Pancreas (tissue), 10 donors: ENCODE data around the gene ASS1. TPM values are rescaled to one million over a fixed set of nuclear protein-coding genes. Genes with fewer than 3 reads are reported as not detected.

ENCODE experiments used
- ATAC-seq, 4 donors: fragments of 200-7000 bp; cut with Tn5 transposase; one replicate each; pipeline versions ENCODE4 v1.8.0 to v1.9.1; 2020; ENCODE audit warnings: mild to moderate bottlenecking in 4 of 4, moderate library complexity in 4 of 4
- DNase-seq, 6 donors: peaks; one replicate each; pipeline ENCODE4 v3.0.0-alpha.2; 2020
- FAIRE-seq: peaks from 2 replicates; lab custom pipeline; 2012; peaks lifted over from hg19 to GRCh38; lab: Jason Lieb, UNC
- H3K27ac ChIP-seq, 4 donors: fragments of 200-600 bp; sonication (generic); 1 replicate in 3 of 4; 2 replicates in 1 of 4; pipeline versions ENCODE4 v1.5.0 to v1.8.0; 2020
- H3K27me3 ChIP-seq, 4 donors: fragments of 200-600 bp; one replicate each; pipeline ENCODE4 v1.8.0; 2021
- H3K36me3 ChIP-seq, 3 donors: fragments of 200-600 bp; sonication (generic) in 1 of 3; one replicate each; pipeline versions ENCODE4 v1.5.0 to v1.8.0; 2020 to 2021
- H3K4me1 ChIP-seq, 3 donors: fragments of 200-600 bp; one replicate each; pipeline ENCODE4 v1.8.0; 2021
- H3K4me3 ChIP-seq, 4 donors: fragments of 200-600 bp; sonication (generic) in 2 of 4; one replicate each; pipeline versions ENCODE4 v1.5.0 to v1.8.0; 2020 to 2021
- H3K9me3 ChIP-seq, 4 donors: fragments of 200-600 bp; one replicate each; pipeline ENCODE4 v1.8.0; 2021
- WGBS, 2 donors: extraction: QIAGEN DNeasy Blood & Tissue Kit; methylation state at CpG; one replicate each; pipeline ENCODE4 v1.1.7; 2013; 5-methylcytosine and 5-hydroxymethylcytosine counted together
- intact Hi-C, 3 donors: fragments of 100-400 bp; cut with DNase I; formaldehyde crosslinking; loops; one replicate each; pipeline versions ENCODE4 v1.11.1 to v1.14.2; 2022
- polyA plus RNA-seq, 2 donors: library from polyadenylated mRNA; stranded (reverse); fragments of 200-250 nt; gene quantifications; one replicate each; pipeline ENCODE4 v1.2.3, GENCODE V29; 2013
- total RNA-seq, 6 donors: library from RNA; stranded (reverse); fragmentation: NEBNext Ultra II Directional in 4 of 6; extraction: Animal tissue kit (Norgen Biotek cat#: 25700) in 4 of 6; gene quantifications; one replicate each; pipeline versions ENCODE4 v1.2.1 to v1.2.4, GENCODE V29; 2021 to 2023
- TF ChIP-seq, protein P1 (sequence below), 4 donors: fragments of 200-600 bp; sonication (generic) in 3 of 4; IDR thresholded peaks; one replicate each; pipeline versions ENCODE4 v1.5.0 to v1.8.0; 2021; ENCODE audit warnings: antibody characterized with exemption in 4 of 4
- donor health status: healthy with polysubstance abuse.
- donor health status: DM: no; HTN: no; CAD: no; lungs with moderate emphysema.
- donor health status: DM: no; HTN: no; CAD: no.
- donor health status: control.
- donor health status: control.
- donor health status: Bipolar disorder and iron deficiency.
- donor health status: DM: yes; HTN: yes; CAD: no.
- donor health status: DM: no; HTN: no; CAD: no.
- donor health status: DM: no; HTN: no; CAD: no.
- donor health status: DM: yes; HTN: yes; CAD: no.

ASS1 gene
- total and polyA plus RNA-seq, 8 donors, result 19.3 to 71.4 (median 27.1) TPM

DNA sequence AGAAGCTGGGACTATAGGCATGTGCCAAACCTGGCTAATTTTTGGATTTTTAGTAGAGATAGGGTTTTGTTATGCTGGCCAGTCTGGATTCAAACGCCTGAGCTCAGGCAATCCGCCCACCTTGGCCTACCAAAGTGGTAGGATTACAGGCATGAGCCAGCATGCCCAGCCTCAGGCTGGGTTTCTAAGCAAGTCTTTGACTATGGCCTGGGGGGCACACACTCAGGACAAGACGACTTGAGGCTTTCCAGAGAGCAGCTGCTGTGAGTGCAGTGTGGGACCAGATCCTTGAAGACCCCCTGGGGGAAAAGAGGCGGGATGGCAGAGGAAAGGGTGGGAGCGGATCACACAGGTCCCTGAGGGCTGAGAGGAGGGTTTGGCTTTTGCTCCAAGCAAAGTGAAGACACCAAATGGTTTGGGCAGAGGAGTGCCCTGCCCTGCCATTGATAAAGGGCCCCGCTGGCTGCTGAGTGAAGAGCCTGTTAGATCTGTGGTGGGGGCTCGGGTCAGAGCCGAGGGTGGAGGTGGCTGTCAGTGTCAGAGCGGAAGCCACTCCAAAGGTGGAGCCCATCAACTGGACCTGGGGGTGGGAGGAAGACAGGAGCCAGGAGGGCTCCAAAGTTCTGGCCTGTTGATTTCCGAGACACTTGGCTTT is 87.8 kb downstream of the ASS1 start:
- DNase-seq (no peak), FAIRE-seq (no peak), ATAC-seq (no peak)
- H3K27me3 ChIP-seq, result peaks cover 0 to 6% (median 0%) of the 10 kb centered on the region in 4 donors
- TF ChIP-seq, protein P1, sequence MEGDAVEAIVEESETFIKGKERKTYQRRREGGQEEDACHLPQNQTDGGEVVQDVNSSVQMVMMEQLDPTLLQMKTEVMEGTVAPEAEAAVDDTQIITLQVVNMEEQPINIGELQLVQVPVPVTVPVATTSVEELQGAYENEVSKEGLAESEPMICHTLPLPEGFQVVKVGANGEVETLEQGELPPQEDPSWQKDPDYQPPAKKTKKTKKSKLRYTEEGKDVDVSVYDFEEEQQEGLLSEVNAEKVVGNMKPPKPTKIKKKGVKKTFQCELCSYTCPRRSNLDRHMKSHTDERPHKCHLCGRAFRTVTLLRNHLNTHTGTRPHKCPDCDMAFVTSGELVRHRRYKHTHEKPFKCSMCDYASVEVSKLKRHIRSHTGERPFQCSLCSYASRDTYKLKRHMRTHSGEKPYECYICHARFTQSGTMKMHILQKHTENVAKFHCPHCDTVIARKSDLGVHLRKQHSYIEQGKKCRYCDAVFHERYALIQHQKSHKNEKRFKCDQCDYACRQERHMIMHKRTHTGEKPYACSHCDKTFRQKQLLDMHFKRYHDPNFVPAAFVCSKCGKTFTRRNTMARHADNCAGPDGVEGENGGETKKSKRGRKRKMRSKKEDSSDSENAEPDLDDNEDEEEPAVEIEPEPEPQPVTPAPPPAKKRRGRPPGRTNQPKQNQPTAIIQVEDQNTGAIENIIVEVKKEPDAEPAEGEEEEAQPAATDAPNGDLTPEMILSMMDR (IDR thresholded peaks at IDR 0.05), result no peak
- no peak overlapping the region for H3K27ac ChIP-seq
- no peaks in the 10 kb centered on the region for H3K4me1 ChIP-seq
- no peaks in the 10 kb centered on the region for H3K36me3 ChIP-seq
- intact Hi-C loops, result no loop called here
- no peaks in the 10 kb centered on the region for H3K9me3 ChIP-seq
- WGBS, 2 donors, result 73 to 83% methylated on average over 10 of the region's 10 CpGs
- H3K4me3 ChIP-seq, result no peak overlapping the region

DNA sequence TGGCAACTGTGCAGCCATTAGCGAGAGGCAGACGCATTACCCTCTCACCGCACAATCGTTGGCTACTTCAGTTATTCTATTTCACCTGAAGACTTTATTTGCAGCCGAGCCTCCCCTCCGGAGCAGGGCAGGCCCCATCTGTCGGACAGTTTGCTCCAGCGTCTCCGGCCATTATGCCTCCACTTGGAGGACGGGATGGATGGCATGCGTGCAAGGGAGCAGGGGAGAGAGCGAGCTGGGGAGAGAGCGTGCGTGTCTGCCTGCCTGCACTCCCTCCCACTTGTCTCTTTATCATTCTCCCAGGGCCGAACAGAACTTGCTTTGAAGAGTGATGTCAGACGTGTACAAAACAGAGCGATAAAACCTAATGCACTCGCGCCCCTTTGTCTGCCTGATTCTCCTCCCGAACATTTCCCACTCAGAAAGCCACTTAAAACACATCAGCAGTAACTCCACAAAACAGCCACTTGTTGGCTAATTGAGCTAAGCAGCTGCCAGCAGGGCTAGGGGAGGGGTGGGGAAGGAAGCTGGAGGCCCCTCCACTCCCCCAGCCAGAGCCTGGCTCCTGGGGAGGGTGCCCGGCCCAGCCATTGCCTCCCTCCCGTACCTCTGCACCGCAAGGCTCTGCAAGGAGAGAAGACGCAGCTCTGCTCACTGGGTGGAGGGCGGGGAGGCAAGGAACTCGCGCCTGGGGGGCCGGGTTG is 91.2 kb downstream of the ASS1 start:
- Histone ChIP-seq H3K4me3 (peak overlapping the region in 1 of 4 donors; percentile 2), H3K4me1 (no peaks in the 10 kb centered on the region), H3K27ac (no peak overlapping the region), H3K9me3 (no peaks in the 10 kb centered on the region), H3K36me3 (no peaks in the 10 kb centered on the region), H3K27me3 (peaks cover 0 to 16% (median 0%) of the 10 kb centered on the region in 4 donors)
- 8 to 9% methylated on average over 28 of the region's 28 CpGs for WGBS, 2 donors
- TF ChIP-seq, protein P1 (IDR thresholded peaks at IDR 0.05), result no peak
- no peak for DNase-seq
- peak in 3 of 4 donors; percentile 27 to 55 (median 50) for ATAC-seq
- FAIRE-seq, result no peak
- intact Hi-C loops, result no loop called here

DNA sequence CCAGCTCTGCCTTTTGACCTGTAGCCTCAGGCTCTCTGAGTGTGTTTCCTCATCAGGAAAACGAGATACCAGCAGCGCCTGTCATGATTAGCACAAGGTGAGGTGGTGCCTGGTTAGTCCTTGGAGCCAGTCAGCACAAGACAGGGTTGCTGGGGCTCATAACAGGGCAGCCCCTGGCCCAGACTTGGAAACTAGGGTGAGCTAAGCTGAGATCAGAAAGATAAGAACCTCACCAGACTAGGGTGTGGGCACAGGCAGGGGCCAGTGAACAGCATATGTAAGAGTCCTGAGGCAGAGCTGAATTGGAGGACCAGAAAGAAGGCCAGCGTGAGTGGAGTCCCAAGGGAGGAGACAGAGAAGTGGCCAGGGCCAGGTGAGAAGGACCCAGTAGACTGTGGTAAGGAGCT is 91.9 kb downstream of the ASS1 start:
- no peak for FAIRE-seq
- ATAC-seq, result no peak

DNA sequence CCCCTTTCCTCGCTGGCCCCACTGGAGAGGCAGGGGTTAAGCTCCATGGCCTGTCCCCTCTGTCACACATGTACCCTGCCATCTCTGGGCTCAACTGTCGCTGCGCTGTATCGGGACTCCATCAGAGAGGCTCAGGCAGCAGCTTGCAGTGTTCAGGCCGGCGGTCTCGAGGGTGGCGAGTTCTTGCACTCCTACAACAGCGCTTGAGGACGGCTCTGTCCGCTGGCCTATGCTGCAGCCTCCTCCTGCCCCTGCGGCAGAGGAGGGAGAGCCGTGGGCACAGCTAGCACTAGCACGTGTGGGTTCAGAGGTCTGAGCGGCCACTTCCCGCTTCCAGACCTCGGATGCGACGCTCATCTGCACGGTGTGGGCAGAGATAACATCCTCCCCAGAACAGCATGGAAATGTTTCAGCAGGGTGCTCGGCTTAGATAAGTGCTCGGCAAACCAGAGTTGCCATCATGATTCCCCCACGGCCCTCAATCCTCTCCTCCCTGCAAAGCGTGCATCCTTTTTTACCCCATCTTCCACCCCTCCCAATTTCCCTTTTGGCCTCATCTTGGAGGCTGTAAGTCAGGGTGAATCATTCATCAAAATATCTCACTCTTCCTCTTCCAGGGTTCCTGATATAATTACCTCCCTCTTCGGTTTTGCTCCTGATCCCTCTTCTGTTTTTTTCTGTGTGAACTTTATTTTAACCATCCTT is 92.7 kb downstream of the ASS1 start:
- intact Hi-C loops, result no loop called here
- 16 to 24% methylated on average over 25 of the region's 25 CpGs for WGBS, 2 donors
- Histone ChIP-seq H3K27ac (no peak overlapping the region), H3K4me3 (no peak overlapping the region), H3K27me3 (peaks cover 0 to 16% (median 0%) of the 10 kb centered on the region in 4 donors), H3K9me3 (no peaks in the 10 kb centered on the region), H3K36me3 (no peaks in the 10 kb centered on the region), H3K4me1 (no peaks in the 10 kb centered on the region)
- TF ChIP-seq, protein P1 (IDR thresholded peaks at IDR 0.05), result no peak
- DNase-seq (no peak), FAIRE-seq (no peak), ATAC-seq (peak in 1 of 4 donors; percentile 39)

More for the DNA sequence above, 91.9 kb downstream of the ASS1 start:
- Histone ChIP-seq H3K4me1 (no peaks in the 10 kb centered on the region), H3K36me3 (no peaks in the 10 kb centered on the region), H3K4me3 (no peak overlapping the region), H3K27ac (no peak overlapping the region), H3K9me3 (no peaks in the 10 kb centered on the region), H3K27me3 (peaks cover 0 to 16% (median 0%) of the 10 kb centered on the region in 4 donors)
- DNase-seq, result no peak
- intact Hi-C loops, result no loop called here
- WGBS, 2 donors, result 43% methylated on average over 3 of the region's 3 CpGs
- TF ChIP-seq, protein P1 (IDR thresholded peaks at IDR 0.05), result no peak
